Thyroid gland (tissue), 4 donors: ENCODE results near the gene EIF2S2.

Experiments
- CTCF ChIP-seq, 6 experiments: fragments of 200-600 bp in 3 of 6; fragments of 450-650 bp in 3 of 6; sonication (generic) in 3 of 6; IDR thresholded peaks; one replicate each; pipeline ENCODE4 v1.5.1; 2016 to 2019; ENCODE audit warnings: antibody characterized with exemption in 6 of 6, mild to moderate bottlenecking in 2 of 6, inconsistent platforms in 1 of 6, moderate library complexity in 1 of 6
- POLR2A ChIP-seq, 2 donors: fragments of 450-650 bp; IDR thresholded peaks; one replicate each; pipeline ENCODE4 v1.6.1; 2017; ENCODE audit warnings: antibody characterized with exemption in 2 of 2, mild to moderate bottlenecking in 2 of 2, moderate library complexity in 1 of 2

- no peak for TF ChIP-seq CTCF (IDR thresholded peaks at IDR 0.05)
- TF ChIP-seq POLR2A (IDR thresholded peaks at IDR 0.05), result no peak
These were observed 22.2 kb downstream of the EIF2S2 start for GRCh38 chr20:34089655-34090345.
